H9 (cell line): ENCODE data around the gene CCDC85B. TPM values are rescaled to one million over a fixed set of nuclear protein-coding genes. Genes with fewer than 3 reads are reported as not detected.
A peak's percentile ranks its signal among the peaks of the same experiment; 100 is the strongest.

Experiments
- DNase-seq: peaks from one replicate; pipeline ENCODE4 v3.0.0-alpha.2; 2017
- H2AFZ ChIP-seq: one replicate; pipeline ENCODE4 v1.6.1; 2013; ENCODE audit warnings: mild to moderate bottlenecking, low read length, control low read depth, moderate library complexity
- H2AK5ac ChIP-seq: 2 replicates; pipeline ENCODE4 v1.6.1; 2013; ENCODE audit warnings: low read length, control low read depth, mixed read lengths; ENCODE audit not compliant: insufficient read length
- H2BK120ac ChIP-seq: one replicate; pipeline ENCODE4 v1.6.1; 2013; ENCODE audit warnings: low read depth, mild to moderate bottlenecking, low read length, control low read depth, inconsistent platforms; ENCODE audit not compliant: poor library complexity, severe bottlenecking
- H2BK12ac ChIP-seq: 2 replicates; pipeline ENCODE4 v1.6.1; 2013; ENCODE audit warnings: low read length, control low read depth, mixed read lengths, low read depth; ENCODE audit not compliant: insufficient read length
- H2BK15ac ChIP-seq: 2 replicates; pipeline ENCODE4 v1.6.1; 2013; ENCODE audit warnings: low read depth, low read length, control low read depth
- H2BK20ac ChIP-seq: one replicate; pipeline ENCODE4 v1.6.1; 2013; ENCODE audit warnings: low read depth, mild to moderate bottlenecking, low read length, control low read depth, inconsistent platforms; ENCODE audit not compliant: poor library complexity, severe bottlenecking
- H2BK5ac ChIP-seq: 2 replicates; pipeline ENCODE4 v1.6.1; 2013; ENCODE audit warnings: low read length, control low read depth, mixed read lengths; ENCODE audit not compliant: insufficient read length
- H3K14ac ChIP-seq: 2 replicates; pipeline ENCODE4 v1.6.1; 2013; ENCODE audit warnings: low read length, control low read depth; ENCODE audit not compliant: insufficient read depth
- H3K18ac ChIP-seq: 2 replicates; pipeline ENCODE4 v1.6.1; 2013; ENCODE audit warnings: low read depth, mild to moderate bottlenecking, mixed read lengths, low read length, control low read depth; ENCODE audit not compliant: insufficient read length
- H3K23ac ChIP-seq: 2 replicates; pipeline ENCODE4 v1.6.1; 2013; ENCODE audit warnings: low read length, control low read depth, mixed read lengths, low read depth; ENCODE audit not compliant: insufficient read length
- H3K23me2 ChIP-seq: 2 replicates; pipeline ENCODE4 v1.6.1; 2013; ENCODE audit warnings: low read depth, mild to moderate bottlenecking, mixed read lengths, low read length, control low read depth; ENCODE audit not compliant: insufficient read length, poor library complexity, severe bottlenecking
- H3K27ac ChIP-seq: 2 replicates; pipeline ENCODE4 v1.5.1; 2013; ENCODE audit warnings: low read length, control low read depth, mixed read lengths, low read depth; ENCODE audit not compliant: insufficient read length
- H3K27me3 ChIP-seq: 2 replicates; pipeline ENCODE4 v1.6.1; 2013; ENCODE audit warnings: low read length, control low read depth, inconsistent platforms; ENCODE audit not compliant: insufficient read depth
- H3K4ac ChIP-seq: 2 replicates; pipeline ENCODE4 v1.6.1; 2013; ENCODE audit warnings: low read depth, mild to moderate bottlenecking, control low read depth, inconsistent platforms, low read length, moderate library complexity
- H3K4me1 ChIP-seq: 2 replicates; pipeline ENCODE4 v1.6.1; 2013; ENCODE audit warnings: low read length, control low read depth, inconsistent platforms; ENCODE audit not compliant: insufficient read depth
- H3K4me2 ChIP-seq: 2 replicates; pipeline ENCODE4 v1.6.1; 2013; ENCODE audit warnings: low read length, control low read depth, mixed read lengths; ENCODE audit not compliant: insufficient read length, insufficient read depth
- H3K56ac ChIP-seq: 2 replicates; pipeline ENCODE4 v1.6.1; 2013; ENCODE audit warnings: low read depth, mild to moderate bottlenecking, mixed read lengths, low read length, control low read depth; ENCODE audit not compliant: insufficient read length
- H3K79me1 ChIP-seq: 2 replicates; pipeline ENCODE4 v1.6.1; 2013; ENCODE audit warnings: low read depth, mild to moderate bottlenecking, moderate library complexity, low read length, control low read depth, inconsistent platforms; ENCODE audit not compliant: insufficient read depth, poor library complexity, severe bottlenecking
- H3K79me2 ChIP-seq: 2 replicates; pipeline ENCODE4 v1.6.1; 2013; ENCODE audit warnings: low read length, control low read depth, inconsistent platforms; ENCODE audit not compliant: insufficient read depth
- H3K9ac ChIP-seq: 2 replicates; pipeline ENCODE4 v1.6.1; 2013; ENCODE audit warnings: low read length, control low read depth, mixed read lengths; ENCODE audit not compliant: insufficient read length; ENCODE audit errors: extremely low read depth
- H3K9me3 ChIP-seq: one replicate; pipeline ENCODE4 v1.6.1; 2013; ENCODE audit warnings: low read depth, low read length, inconsistent platforms; ENCODE audit not compliant: control insufficient read depth
- H3T11ph ChIP-seq: one replicate; pipeline ENCODE4 v1.6.1; 2013; ENCODE audit warnings: mild to moderate bottlenecking, low read length, control low read depth, inconsistent platforms
- H4K20me1 ChIP-seq: one replicate; pipeline ENCODE4 v1.6.1; 2013; ENCODE audit not compliant: control insufficient read depth, insufficient read length, insufficient read depth
- H4K5ac ChIP-seq: 2 replicates; pipeline ENCODE4 v1.6.1; 2013; ENCODE audit warnings: low read depth, mild to moderate bottlenecking, mixed read lengths, low read length, control low read depth; ENCODE audit not compliant: insufficient read length
- H4K8ac ChIP-seq: replicated peaks from 2 replicates; pipeline ENCODE4 v1.6.1; 2013; ENCODE audit warnings: low read length, control low read depth, mixed read lengths, low read depth; ENCODE audit not compliant: insufficient read length
- H4K91ac ChIP-seq: 2 replicates; pipeline ENCODE4 v1.6.1; 2013; ENCODE audit warnings: low read depth, mild to moderate bottlenecking, moderate library complexity, mixed read lengths, low read length, control low read depth; ENCODE audit not compliant: insufficient read length
- H3K27ac Mint-ChIP-seq, 3 experiments: 2 replicates in 2 of 3; 3 replicates in 1 of 3; pipeline ENCODE4 v1.8.0; 2020 to 2021; ENCODE audit warnings: mixed read lengths in 3 of 3, mild to moderate bottlenecking in 1 of 3, moderate library complexity in 1 of 3
- H3K27me3 Mint-ChIP-seq: 2 replicates; pipeline ENCODE4 v1.8.0; 2021; ENCODE audit warnings: low read depth, mild to moderate bottlenecking, moderate library complexity, mixed read lengths
- H3K36me3 Mint-ChIP-seq, 3 experiments: 2 replicates in 2 of 3; 3 replicates in 1 of 3; pipeline ENCODE4 v1.8.0; 2020 to 2021; ENCODE audit warnings: low read depth in 3 of 3, mixed read lengths in 3 of 3; ENCODE audit not compliant: insufficient read depth in 1 of 3
- H3K4me1 Mint-ChIP-seq, 2 experiments: 2 replicates each; pipeline ENCODE4 v1.8.0; 2020; ENCODE audit warnings: mixed read lengths in 2 of 2
- H3K4me3 Mint-ChIP-seq, 2 experiments: 2 replicates in 1 of 2; 3 replicates in 1 of 2; pipeline ENCODE4 v1.8.0; 2020 to 2021; ENCODE audit warnings: mild to moderate bottlenecking in 2 of 2, mixed read lengths in 2 of 2, moderate library complexity in 1 of 2
- H3K9me3 Mint-ChIP-seq, 2 experiments: 2 replicates in 1 of 2; 3 replicates in 1 of 2; pipeline ENCODE4 v1.8.0; 2020; ENCODE audit warnings: mild to moderate bottlenecking in 2 of 2, mixed read lengths in 2 of 2, moderate library complexity in 1 of 2
- WGBS: extraction: QIAGEN DNeasy Blood & Tissue Kit; methylation state at CpG from one replicate; pipeline ENCODE4 v1.1.7; 2013; ENCODE audit warnings: missing lambda C conversion rate, low lambda C conversion rate, mixed read lengths; ENCODE audit not compliant: insufficient read length; ENCODE audit errors: extremely low coverage; 5-methylcytosine and 5-hydroxymethylcytosine counted together
- total RNA-seq: library from RNA; stranded (reverse); gene quantifications from 2 replicates; pipeline ENCODE4 v1.2.1, GENCODE V29; 2021
- TF ChIP-seq, protein P1 (sequence below): fragments of 200-600 bp; sonication (generic); conservative IDR thresholded peaks from 3 replicates; pipeline ENCODE4 v1.8.0; 2021; ENCODE audit warnings: antibody characterized with exemption, mild to moderate bottlenecking

The CCDC85B gene
- total RNA-seq, 1 experiment from 2014 or later: 23.3 TPM

- H3K56ac ChIP-seq: no peak overlapping the region
- H3K4me1 ChIP-seq: peaks cover 9% of the 10 kb centered on the region; the same call in 1 of the 2 replicates
- WGBS: no CpG with 5 or more reads among the region's 14 CpGs
- no peaks in the 10 kb centered on the region; the same call in 1 of the 2 replicates for H3K79me2 ChIP-seq
- TF ChIP-seq, protein P1, sequence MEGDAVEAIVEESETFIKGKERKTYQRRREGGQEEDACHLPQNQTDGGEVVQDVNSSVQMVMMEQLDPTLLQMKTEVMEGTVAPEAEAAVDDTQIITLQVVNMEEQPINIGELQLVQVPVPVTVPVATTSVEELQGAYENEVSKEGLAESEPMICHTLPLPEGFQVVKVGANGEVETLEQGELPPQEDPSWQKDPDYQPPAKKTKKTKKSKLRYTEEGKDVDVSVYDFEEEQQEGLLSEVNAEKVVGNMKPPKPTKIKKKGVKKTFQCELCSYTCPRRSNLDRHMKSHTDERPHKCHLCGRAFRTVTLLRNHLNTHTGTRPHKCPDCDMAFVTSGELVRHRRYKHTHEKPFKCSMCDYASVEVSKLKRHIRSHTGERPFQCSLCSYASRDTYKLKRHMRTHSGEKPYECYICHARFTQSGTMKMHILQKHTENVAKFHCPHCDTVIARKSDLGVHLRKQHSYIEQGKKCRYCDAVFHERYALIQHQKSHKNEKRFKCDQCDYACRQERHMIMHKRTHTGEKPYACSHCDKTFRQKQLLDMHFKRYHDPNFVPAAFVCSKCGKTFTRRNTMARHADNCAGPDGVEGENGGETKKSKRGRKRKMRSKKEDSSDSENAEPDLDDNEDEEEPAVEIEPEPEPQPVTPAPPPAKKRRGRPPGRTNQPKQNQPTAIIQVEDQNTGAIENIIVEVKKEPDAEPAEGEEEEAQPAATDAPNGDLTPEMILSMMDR: no peak
- H3K23ac ChIP-seq: no peak overlapping the region
- H2AK5ac ChIP-seq: no peak overlapping the region
- no peaks in the 10 kb centered on the region for H3K9me3 ChIP-seq
- Mint-ChIP-seq H3K4me1 (peaks cover 27 to 41% of the 10 kb centered on the region in 2 experiments), H3K9me3 (peaks cover 2 to 4% of the 10 kb centered on the region in 2 experiments; a peak in 2 of 5 replicates), H3K27ac (peak overlapping the region; percentile 35 to 99 (median 98); a peak in 3 of 7 replicates), H3K36me3 (peaks cover 35 to 55% (median 52%) of the 10 kb centered on the region in 3 experiments), H3K27me3 (peaks cover 17% of the 10 kb centered on the region), H3K4me3 (peak overlapping the region; percentile 97 to 98)
- peaks cover 23% of the 10 kb centered on the region for H3K23me2 ChIP-seq
- peak overlapping the region; percentile 24 for H3K9ac ChIP-seq
- no peak overlapping the region for H3T11ph ChIP-seq
- H2BK15ac ChIP-seq: no peak overlapping the region
- no peak overlapping the region for H2BK5ac ChIP-seq
- H3K4me2 ChIP-seq: peak overlapping the region; percentile 70
- no peak overlapping the region for H2AFZ ChIP-seq
- H3K27ac ChIP-seq: no peak overlapping the region
- H3K4ac ChIP-seq: no peak overlapping the region
- H2BK120ac ChIP-seq: no peak overlapping the region
- no peak overlapping the region for H2BK20ac ChIP-seq
- H3K18ac ChIP-seq: no peak overlapping the region
- H4K91ac ChIP-seq: no peak overlapping the region
- H4K8ac ChIP-seq: no peak overlapping the region
- H3K14ac ChIP-seq: no peak overlapping the region
- H2BK12ac ChIP-seq: no peak overlapping the region
- DNase-seq: no peak
- H3K27me3 ChIP-seq: peaks cover 6% of the 10 kb centered on the region; the same call in 1 of the 2 replicates
- no peak overlapping the region for H4K5ac ChIP-seq
- no peaks in the 10 kb centered on the region for H3K79me1 ChIP-seq
- no peaks in the 10 kb centered on the region for H4K20me1 ChIP-seq
These were observed 3.4 kb upstream of the CCDC85B start for GRCh38 chr11:65886826-65887722.
